Dermis blood vessel endothelial cell (primary cell): ENCODE data around the gene PCDH9. TPM values are rescaled to one million over a fixed set of nuclear protein-coding genes. Genes with fewer than 3 reads are reported as not detected.
"Not testable (repeated sequence)": the region's sequence is repeated elsewhere in the genome, so short reads cannot be mapped to it uniquely, and the experiment has no call there.

Experiments
- DNase-seq: peaks from one replicate; pipeline ENCODE4 v3.0.0; 2010
- total RNA-seq: library from RNA; depleted of rRNA; stranded (reverse); fragments of >200 nt; gene quantifications from 2 replicates; pipeline ENCODE4 v1.2.3, GENCODE V29; 2014

Gene PCDH9
- total RNA-seq, 1 donor from 2014 or later = 0.68 TPM

DNA sequence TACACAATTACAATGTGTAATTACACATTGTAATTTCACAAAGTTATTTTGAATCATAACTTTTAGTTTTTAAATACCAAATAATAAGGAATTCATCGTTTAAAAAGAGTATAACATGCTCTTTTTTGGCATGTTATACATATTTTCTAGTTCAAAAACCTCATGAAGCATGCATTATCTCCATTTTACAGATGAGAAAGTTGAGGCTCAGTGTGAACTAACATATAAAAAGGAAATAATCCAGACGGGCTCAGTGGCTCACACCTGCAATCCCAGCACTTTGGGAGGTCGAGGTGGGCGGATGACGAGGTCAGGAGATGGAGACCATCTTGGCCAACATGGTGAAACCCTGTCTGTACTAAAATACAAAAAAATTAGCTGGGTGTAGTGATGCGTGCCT, 107.9 kb downstream of the PCDH9 start:
- no peak for DNase-seq

DNA sequence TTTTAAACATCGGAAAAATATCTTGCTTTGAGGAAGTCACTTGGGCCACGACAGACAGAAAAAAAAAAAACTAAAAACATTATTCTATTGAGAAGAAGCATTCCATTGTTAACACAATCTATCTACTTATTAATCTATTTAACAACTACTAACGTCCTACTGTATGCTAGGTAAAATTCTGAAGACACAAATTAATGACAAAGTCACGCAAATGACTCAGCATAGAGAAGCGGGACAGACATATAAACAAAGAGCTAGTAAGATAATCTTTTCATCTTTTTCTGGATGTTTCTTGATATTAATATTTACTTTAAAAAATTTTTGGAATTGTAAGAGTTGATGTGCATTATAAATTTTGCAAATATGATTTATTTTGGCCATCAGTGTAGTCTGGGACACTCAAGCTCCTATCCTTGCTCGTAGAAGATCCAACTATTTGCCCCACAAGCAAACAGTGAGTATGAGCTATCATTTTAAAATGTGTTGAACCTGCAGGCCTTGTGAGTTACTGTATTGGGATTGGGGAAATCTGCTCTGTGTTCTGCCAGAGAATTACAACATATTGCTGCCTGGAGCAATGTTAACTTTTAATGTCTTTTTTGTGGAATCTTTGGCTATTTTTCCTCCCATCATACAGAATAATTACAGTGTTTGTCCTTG, 109.1 kb downstream of the PCDH9 start:
- DNase-seq = no peak

DNA sequence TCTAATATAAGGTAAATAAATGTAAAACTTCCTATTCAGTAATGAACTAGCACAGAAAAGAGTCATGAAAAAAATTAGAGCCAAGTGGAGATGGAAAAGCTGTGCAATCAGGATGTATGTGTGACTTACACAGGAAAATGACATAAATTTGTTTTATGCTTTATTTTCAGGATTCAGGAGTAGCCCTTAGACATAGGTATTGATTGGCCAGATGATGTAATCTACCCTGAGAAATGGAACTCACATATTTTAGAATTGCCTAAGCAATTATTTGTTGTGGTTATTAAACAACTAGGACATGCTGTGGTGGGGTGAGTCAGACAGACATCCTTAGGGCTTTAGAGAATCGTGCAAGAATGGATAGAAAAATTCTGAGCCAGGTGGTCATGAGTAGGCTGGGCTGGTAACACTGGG, 110.6 kb downstream of the PCDH9 start:
- peak; percentile 70 for DNase-seq

DNA sequence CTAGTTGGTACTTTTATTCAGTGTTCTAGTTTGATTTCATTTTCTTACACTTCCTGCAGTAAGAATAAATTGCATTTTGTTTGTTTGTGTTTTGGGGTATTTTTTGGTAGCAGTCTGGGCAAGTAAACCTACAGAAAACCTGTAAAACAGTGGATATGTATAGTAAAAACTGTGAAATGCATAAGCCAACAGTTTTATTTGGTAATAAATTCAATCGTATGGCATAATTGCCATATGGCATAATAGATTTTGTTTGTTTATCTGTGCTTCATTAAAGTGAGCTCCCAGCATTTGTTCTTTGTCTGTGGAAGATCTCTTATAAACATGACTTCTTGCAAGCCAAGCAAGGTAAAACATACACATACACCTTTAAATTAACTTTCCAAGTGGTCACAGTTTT, 111.9 kb downstream of the PCDH9 start:
- no peak for DNase-seq

DNA sequence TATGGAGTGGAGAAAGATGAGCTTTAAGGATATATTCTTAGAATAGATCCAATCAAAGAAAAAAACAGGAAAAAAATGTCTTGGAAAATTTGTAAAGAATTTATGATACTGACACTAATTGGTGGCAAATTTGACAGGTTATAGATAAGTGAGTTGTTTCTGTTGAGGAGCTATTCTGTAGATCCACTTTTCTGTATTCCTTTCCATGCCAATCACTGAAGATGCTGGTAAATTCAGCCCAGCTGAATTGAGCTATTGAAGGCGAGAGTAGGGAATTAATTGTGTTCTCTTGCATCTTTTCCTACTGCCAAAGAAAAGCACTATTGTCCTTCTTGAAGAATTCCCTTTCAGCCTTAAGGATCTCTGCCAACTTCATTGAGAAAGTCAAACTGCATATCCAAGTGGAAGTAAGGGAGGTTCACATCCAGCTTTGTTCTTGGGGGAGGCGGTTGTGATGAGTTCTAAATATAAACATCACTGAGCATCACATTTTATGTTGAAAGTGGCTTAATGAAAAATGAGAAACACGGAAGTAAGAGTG, 113.1 kb downstream of the PCDH9 start:
- DNase-seq = no peak

DNA sequence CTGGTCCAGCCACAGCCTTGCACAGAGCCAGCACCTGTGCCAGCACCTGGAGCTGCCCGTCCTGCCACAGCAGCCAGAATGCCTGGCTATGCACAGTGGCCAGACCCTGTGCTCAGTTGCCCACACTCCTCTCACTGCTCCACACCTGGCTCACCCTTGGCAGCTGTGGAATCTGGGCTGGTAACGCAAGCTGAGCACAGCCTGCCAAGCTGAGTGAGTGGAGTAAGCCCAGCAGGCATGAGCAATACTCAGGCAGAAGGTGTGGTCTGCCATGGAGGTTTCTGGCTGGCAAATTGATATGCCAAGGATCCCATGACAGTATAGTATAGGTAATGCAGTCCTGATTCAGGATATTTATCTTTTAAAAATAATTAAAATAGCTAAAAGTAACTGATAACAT, 122.2 kb downstream of the PCDH9 start:
- no peak for DNase-seq

DNA sequence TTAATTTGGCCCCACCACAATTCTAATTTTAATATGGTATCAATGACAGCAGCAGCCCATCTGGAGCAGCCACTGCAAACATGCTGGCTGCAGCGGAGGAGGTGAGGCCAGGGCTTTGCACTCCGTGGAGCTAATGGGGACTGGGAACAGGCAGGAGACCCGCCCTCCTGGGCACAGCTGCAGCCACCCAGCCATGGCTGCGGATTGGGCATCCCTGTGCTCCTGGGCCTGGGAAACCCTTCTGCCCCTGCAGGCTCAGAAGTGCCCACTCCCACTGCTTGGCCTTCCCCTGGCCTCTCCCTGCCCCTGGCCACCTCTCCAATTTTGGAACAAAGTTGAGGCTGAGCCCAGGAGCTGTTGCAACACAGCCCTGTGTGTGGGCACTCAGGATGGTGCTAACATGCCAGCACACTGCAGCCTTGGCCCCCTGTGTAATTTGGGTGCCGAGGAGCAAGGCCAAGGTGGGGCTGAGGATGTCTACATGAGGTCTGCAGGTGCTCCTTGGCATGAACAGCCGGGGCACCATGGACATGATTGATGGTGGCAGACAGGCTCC, 123.6 kb downstream of the PCDH9 start:
- no peak for DNase-seq

DNA sequence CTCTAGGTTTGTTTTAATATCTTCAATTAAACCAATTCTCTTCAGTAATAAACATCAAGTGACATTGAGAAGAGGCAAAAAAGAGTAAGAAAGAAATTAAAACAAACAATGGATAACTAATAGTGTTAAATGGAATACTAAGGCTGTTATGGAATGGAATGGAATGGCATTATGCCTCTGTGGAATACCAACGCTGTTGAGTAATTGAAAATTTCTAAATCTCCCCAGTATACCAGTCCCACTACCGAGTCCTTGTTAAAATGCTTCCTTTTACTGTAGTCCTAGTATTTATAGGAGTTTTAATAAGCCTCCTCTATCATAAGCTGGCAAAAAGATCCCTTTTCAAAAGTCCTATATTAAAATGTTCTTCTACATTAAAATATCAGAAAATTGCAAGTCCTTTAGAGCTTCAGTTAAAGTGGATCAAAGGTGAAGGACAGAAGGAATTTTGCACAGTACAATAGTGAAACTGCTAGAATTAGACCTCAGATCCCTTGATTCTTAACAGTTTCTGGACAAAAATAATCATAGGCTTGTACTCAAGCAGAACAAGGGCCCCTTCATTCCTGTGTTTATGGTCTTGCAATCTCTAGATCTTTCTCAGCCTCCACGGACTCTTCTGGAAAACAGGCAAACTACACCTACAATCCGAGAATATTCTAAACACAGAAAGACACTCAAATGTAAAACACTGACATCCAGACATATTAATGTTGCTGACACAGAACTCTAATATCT, 128.2 kb downstream of the PCDH9 start:
- no peak for DNase-seq

DNA sequence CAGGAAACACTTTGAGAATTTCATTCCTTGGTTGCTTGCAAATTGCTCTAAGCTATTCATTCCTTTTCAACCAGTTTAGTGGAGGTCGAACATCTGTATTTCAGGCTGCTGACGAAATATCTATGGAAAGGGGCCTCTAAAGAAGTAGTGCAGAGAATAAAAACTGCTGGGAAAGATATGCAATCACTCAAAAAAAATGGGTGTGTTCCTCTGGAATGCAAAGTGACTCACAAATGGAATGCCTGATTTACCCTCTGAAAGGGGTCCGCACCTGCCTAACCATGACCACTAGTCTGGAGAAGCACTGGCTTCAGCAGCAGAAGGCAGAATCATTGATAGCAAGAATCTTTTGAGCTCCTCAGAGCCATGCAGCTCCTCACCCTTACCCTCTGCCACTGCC, 129.4 kb downstream of the PCDH9 start:
- no peak for DNase-seq

DNA sequence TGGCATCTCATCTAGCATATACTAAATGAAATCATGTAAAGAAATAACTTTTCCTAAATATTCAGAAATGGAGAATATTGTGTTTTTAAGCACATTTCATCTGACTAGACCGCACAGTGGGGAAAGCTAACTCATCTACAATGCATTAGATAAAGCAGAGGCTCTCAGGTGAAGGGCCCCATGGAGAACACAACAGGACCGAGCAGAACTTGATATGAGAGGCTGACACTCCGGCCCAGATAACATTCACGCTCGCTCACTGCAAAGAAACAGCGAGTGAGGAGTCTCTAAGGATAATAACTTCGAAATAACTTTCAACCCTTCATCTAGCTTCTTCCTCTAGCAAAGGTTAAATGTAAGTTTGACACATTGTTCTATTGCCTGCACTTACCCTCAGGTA, 130.6 kb downstream of the PCDH9 start:
- no peak for DNase-seq

DNA sequence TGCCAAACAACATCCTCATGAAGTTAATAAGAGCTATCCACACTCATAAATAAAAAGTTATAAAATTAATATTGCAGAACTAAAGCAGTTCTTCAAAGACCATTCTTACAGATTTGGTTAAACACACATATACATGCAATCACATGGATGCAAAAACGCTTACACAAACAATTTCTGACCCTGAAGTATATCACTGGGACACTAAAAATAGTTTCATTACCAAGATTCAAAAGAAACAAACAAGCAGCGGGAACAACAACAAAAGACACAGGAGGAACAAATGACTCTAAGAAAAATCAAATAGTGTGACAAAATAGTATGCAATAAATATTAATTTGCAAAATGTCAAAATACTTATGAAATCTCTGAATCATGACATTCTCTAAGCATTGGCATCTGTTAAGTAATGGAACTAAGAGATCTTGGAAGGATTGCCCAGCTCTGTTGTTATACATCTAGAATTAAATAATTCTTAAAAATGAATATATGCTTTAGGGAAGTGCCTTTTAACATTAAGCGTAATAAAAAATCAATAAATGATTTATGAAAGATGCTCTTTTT, 132.2 kb downstream of the PCDH9 start:
- no peak for DNase-seq

DNA sequence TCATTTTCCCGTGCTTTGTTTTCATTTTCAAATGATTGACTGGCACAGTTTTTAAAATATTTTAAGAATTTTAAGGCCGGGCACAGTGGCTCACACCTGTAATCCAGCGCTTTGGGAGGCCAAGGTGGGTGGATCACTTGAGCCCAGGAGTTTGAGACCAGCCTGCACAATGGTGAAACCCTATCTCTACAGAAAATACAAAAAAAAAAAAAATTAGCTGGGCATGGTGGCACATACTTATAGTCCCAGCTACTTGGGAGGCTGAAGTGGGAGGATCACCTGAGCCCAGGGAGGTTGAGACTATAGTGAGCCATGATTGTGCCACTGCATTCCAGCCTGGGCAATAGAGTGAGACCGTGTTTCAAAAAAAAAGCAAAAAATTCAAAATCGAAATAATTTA, 133.2 kb downstream of the PCDH9 start:
- not testable (repeated sequence) for DNase-seq

DNA sequence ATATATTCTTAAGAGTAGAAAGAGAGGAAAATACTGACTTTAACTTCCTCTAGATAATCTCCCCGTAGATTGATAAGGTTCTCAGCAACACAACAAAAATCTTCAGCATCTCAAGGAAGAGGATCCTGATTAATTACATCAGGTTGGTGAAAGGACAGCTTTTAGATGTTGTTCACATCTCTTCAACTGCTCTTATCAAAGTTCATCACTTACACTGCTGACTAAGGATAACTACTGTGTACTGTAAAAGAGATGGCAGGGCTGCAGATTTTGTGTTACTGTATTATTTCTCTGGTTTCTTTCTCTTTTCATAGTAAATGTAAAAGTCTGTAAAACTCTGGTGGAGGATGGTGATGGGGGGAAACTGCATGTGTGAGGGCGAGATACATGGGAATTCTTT, 133.7 kb downstream of the PCDH9 start:
- DNase-seq = no peak

DNA sequence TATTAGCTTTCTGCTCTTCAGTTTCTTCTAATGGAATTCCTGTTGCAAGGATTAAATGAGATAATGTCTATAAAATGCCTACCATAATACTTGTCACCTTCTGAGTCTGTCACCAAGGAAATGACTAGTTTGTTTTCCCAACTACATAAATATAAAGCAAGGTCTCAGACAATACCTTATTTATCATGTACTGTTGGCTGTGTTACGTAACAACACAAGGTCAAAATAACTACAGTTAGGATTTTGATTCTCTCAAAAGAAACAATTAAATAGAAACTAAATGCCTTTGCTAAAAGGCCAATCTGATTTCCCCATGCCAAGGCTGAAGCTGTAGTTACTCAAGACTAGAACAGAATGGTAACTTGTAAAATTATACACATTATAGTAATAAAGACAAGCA, 134.5 kb downstream of the PCDH9 start:
- DNase-seq = peak; percentile 1

DNA sequence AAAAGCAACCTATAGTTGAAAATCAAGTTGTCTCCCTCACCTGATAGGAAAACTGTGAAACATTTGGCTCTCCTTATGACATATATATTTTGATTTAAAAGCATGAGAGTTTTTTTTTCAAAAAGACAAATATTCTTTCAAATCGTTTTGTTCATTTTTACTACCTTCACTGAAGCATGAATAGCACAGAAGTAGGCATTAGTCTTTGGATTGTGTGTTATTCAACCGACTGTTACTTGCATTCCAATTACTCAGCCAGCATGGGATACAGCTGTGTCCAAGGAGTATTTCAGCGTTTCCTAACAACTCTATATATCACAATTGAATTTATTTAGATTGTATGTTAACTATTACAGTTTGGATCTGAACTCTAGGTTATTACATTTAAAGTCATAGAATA, 135.2 kb downstream of the PCDH9 start:
- no peak for DNase-seq

DNA sequence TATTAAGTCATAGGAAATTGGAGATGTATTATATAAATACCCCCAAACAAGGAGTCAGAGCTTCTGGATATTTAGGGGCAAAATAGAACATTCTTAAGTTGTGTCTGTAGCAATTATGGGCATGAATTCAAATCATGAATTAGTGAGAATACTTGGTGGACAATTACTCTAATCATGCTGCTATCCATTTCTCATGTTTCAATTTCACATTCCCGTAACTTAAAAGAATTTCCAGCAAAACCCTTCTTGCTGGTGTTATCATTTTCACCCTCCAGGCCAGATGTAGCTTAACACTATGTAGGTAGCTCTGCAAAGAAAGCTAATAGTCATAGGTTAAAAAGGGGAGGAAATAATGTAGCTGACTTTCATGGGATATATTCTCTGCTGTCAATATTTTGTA, 136.1 kb downstream of the PCDH9 start:
- no peak for DNase-seq

DNA sequence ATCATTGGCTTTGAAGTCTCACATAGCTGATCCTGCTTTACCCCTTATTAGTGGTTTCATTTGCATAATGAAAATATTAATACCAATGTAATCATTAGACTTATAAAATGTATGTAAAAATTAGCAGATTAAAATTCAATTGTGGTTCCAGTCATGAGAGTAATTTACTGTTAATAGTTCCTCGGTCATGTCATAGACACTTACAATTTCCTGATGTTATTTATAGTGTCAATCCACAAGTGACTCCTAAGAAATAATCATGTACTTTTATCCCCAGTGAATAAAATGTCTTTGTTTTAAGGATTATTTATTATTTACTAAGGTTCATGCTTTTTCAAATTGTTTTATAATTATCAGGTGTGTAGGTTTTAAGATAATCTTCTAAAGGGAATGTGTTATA, 138.5 kb downstream of the PCDH9 start:
- no peak for DNase-seq

DNA sequence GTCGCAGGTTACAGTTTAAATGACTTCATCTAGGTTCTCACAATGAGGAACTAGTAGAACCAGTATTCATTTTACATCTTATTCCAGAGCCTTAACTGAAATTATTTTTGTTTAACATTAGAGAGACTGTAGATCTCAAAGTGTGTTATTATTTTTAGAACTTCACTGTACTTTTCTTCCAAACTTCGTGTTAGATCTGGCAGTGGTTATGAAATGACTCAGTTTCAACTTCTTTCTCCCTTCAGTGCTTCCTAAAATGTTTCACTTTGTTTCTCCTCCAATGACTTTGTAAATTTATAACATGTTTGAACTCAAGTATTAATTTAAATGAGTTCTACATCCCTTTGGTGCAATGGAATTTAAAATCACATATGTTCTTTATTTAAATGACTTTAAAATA, 139.3 kb downstream of the PCDH9 start:
- no peak for DNase-seq

DNA sequence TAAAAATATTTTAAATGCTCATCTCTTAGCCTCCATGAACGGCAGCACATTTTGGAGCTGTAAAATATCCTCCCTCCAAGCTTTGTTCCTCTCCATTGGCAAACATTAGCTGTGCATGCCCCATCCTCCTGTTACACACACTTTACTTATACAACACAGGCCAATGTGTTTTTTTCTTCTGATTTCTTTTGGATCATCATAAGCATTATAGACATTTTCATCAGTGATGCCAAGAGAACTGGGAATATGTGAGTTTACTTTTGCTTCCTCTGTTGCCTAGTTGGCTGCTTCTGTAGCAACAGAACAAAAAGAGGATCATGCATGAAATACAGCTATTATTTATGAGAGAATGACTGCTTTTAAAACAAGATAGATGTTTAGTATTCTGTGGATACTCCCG, 142.6 kb downstream of the PCDH9 start:
- no peak for DNase-seq

DNA sequence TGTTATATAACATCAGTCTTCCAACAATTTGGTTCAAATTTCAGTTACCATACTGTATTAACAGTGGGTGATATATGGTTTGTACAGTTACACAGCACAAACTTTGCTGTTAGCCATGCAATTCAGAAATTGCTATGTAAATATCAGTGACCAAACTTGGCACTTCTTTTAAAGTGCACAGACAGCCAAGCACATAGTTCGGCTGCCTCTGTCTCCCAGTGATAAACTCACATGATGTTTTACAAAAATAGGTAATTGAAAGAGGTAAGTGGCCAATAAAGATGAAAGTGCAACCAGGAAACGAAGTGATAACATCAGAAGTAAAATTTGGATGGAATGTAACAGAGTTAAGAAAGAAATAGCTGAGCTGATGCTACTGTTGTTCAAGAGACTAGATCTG, 143.9 kb downstream of the PCDH9 start:
- DNase-seq = no peak

DNA sequence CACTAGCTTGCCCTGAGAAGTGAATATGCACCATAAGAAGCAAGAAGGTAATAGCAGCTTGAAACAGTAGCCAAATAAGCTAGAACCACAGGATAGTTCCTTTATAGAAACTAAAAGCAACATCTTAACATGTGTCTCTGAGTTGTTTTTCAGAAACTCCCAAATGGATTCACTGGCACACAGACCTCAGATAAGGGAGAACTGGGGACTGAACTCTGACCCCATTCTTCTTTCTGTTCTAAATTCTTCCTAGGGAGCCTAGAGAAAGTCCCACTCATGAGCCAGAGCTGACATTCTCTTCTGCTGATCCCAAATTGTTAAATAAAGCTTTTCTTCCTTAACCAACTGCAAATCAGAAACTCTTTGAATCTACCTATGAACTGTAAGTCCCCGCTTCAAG, 146.1 kb downstream of the PCDH9 start:
- no peak for DNase-seq

DNA sequence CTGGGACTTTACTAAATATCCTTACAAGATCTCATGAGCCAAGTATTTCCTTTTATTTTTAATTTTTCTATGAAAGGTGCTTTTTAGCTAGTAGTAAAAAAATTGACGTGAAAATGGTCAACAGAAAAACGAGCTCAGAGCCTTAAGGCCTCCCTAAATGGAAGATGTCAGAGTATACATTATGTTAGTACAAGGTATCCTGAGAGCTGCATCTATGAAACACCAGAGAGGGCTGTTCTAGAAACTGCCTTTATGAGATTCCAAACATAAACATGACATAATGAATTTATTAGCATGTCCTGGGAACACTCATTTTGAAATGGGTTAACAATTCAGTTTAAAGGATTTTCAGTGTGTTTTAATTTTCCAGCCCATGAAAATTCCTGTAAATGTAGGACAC, 146.6 kb downstream of the PCDH9 start:
- no peak for DNase-seq

DNA sequence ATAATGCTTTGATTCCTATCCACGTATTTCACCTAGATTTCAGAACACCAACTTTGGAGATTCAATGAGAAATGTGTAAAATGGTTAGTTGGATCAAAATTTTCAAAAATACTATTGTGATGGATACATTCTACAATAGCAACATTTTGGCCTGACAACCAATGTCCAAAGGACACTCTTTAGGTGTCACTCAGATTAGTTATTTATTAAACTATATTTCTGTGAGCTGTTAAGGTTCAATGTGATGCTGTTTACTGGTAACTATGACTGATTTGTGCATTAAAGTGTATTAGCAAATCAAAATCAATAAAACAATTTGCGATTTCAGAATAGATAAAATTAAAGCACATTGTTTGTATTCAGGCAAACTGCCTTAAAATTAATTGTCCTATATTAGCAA, 149.8 kb downstream of the PCDH9 start:
- DNase-seq = no peak

DNA sequence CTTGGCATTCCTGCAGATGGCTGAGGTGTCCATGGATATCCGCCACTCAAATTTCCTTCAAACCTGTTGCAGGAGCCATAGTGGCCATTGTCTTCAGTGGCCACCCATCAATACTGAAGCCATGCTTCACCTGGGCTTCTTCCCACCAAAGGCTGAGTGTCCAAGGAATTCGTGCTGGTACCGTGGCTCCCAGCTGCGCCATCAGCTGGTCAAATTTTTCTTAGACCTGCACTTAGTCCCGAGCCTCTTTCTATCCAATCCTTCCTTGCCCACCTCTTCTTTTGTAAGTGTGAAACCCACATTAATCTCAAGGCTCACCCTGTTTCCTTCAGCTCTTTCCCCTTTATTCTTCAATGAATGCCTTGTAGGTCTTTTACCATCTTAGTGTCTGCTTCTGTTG, 152.1 kb downstream of the PCDH9 start:
- no peak for DNase-seq
